DND-41 (cell line): Measurements from ENCODE around the gene CRACDL.

Experiments used
- EZH2 ChIP-seq: IDR thresholded peaks from 3 replicates; pipeline ENCODE4 v1.6.1; 2012; ENCODE audit warnings: borderline replicate concordance, low read depth, mild to moderate bottlenecking, moderate library complexity, low read length, inconsistent platforms; ENCODE audit not compliant: severe bottlenecking
- TF ChIP-seq, protein P1 (sequence below): IDR thresholded peaks from 2 replicates; pipeline ENCODE4 v1.5.1; 2012; ENCODE audit warnings: borderline replicate concordance, low read length, moderate library complexity, mild to moderate bottlenecking; ENCODE audit not compliant: poor library complexity, severe bottlenecking; ENCODE audit errors: extremely low read depth

DNA sequence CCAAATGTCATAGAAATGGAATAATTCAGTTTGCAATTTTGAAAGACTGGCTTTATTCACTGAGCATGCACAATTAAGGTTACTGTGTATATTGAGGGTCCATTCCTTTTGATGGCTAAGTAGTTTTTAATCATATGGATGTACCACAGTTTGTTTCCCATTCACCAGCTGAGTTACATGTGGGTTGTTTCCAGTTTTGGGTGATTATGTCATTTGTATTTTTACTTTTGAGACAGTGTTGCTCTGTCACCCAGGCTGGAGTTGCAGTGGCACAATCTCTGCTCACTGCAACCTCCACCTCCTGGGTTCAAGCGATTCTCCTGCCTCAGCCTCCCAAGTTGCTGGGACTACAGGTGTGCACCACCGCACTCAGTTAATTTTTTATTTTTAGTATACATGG is 124.3 kb downstream of the CRACDL start:
- TF ChIP-seq, protein P1, sequence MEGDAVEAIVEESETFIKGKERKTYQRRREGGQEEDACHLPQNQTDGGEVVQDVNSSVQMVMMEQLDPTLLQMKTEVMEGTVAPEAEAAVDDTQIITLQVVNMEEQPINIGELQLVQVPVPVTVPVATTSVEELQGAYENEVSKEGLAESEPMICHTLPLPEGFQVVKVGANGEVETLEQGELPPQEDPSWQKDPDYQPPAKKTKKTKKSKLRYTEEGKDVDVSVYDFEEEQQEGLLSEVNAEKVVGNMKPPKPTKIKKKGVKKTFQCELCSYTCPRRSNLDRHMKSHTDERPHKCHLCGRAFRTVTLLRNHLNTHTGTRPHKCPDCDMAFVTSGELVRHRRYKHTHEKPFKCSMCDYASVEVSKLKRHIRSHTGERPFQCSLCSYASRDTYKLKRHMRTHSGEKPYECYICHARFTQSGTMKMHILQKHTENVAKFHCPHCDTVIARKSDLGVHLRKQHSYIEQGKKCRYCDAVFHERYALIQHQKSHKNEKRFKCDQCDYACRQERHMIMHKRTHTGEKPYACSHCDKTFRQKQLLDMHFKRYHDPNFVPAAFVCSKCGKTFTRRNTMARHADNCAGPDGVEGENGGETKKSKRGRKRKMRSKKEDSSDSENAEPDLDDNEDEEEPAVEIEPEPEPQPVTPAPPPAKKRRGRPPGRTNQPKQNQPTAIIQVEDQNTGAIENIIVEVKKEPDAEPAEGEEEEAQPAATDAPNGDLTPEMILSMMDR, result no peak
- TF ChIP-seq EZH2, result no peak
